ENCODE measurements around the gene SLC46A3.

GRCh38 chr13:28741084-28741491, 22.3 kb upstream of the SLC46A3 start:
- TF ChIP-seq CTCF (IDR thresholded peaks at IDR 0.05; ENCODE audit: borderline replicate concordance, extremely low read depth, low read length, poor library complexity, severe bottlenecking) = no peak
- no peak for TF ChIP-seq EZH2 (IDR thresholded peaks at IDR 0.05; ENCODE audit: borderline replicate concordance, low read depth, low read length, severe bottlenecking)

All from DND-41 (cell line).